ENCODE measurements around the gene PHLDA3. TPM values are rescaled to one million over a fixed set of nuclear protein-coding genes. Genes with fewer than 3 reads are reported as not detected.

The PHLDA3 gene
- total and polyA plus RNA-seq, 4 donors = 12.8 to 73.2 (median 38.9) TPM

- 90 to 95% methylated on average over 3 of the region's 3 CpGs for WGBS, 2 donors
Observed at GRCh38 chr1:201418461-201418860, 50.5 kb downstream of the PHLDA3 start.

More at GRCh38 chr1:201418461-201418860, 50.5 kb downstream of the PHLDA3 start:
- Histone ChIP-seq H3K9ac (ENCODE audit: insufficient read depth in 1 of 2, low read length in 2 of 2) (no peak overlapping the region), H3K4me1 (ENCODE audit: control insufficient read depth in 5 of 5, insufficient read depth in 5 of 5, low read length in 5 of 5) (no peaks in the 10 kb centered on the region), H3K27me3 (ENCODE audit: control insufficient read depth in 3 of 3, insufficient read depth in 3 of 3, low read length in 2 of 3) (no peaks in the 10 kb centered on the region), H3K4me3 (no peak overlapping the region), H3K36me3 (ENCODE audit: control insufficient read depth in 4 of 4, insufficient read depth in 4 of 4, low read length in 4 of 4) (no peaks in the 10 kb centered on the region), H3K27ac (ENCODE audit: low read depth in 1 of 2, low read length in 1 of 2) (no peak overlapping the region), H3K9me3 (ENCODE audit: control insufficient read depth in 4 of 4, insufficient read depth in 3 of 4, low read length in 3 of 4) (peaks cover 0 to 2% (median 0%) of the 10 kb centered on the region in 4 donors)
- no peak for DNase-seq
- no peak for ATAC-seq (ENCODE audit: insufficient read depth, low FRiP score)
- no peak for TF ChIP-seq CTCF (IDR thresholded peaks at IDR 0.05; ENCODE audit: control extremely low read depth, extremely low read depth)

Other genes with a start within 250 kb of the PHLDA3 start
- gene PKP1, start 185.7 kb downstream of the PHLDA3 start, total RNA-seq = 10 to 100 TPM in 1 of 2 donors, under 1 TPM in 1; 0.88 to 14.2 TPM
- gene PKP1, start 185.7 kb downstream of the PHLDA3 start, polyA plus RNA-seq = 1 to 10 TPM; 1.9 to 4.3 TPM
- 1 to 10 TPM; 2.0 to 6.8 TPM for gene TNNT2, start 91.5 kb downstream of the PHLDA3 start, total RNA-seq
- 10 to 100 TPM in 1 of 2 donors, 1 to 10 TPM in 1; 4.0 to 10.4 TPM for gene TNNT2, start 91.5 kb downstream of the PHLDA3 start, polyA plus RNA-seq
- gene LAD1, start 69.9 kb downstream of the PHLDA3 start, total RNA-seq = 10 to 100 TPM; 17.8 to 37.8 TPM
- 10 to 100 TPM; 39.6 to 63.8 TPM for gene LAD1, start 69.9 kb downstream of the PHLDA3 start, polyA plus RNA-seq
- under 1 TPM; 0.06 to 0.88 TPM for gene TNNI1, start 47.5 kb downstream of the PHLDA3 start, total RNA-seq
- under 1 TPM; 0.11 to 0.63 TPM for gene TNNI1, start 47.5 kb downstream of the PHLDA3 start, polyA plus RNA-seq
- 100 to 1,000 TPM; 223 to 278 TPM for gene CSRP1, start 37.9 kb upstream of the PHLDA3 start, total RNA-seq
- 100 to 1,000 TPM; 143 to 230 TPM for gene CSRP1, start 37.9 kb upstream of the PHLDA3 start, polyA plus RNA-seq
- 10 to 100 TPM; 28.8 to 38.6 TPM for gene NAV1, start 69.9 kb upstream of the PHLDA3 start, total RNA-seq
- 1 to 10 TPM; 6.5 to 7.1 TPM for gene NAV1, start 69.9 kb upstream of the PHLDA3 start, polyA plus RNA-seq